ENCODE measurements around the gene HAUS3.

HAUS3 gene

GRCh38 chr4:2268357-2269205, 26.7 kb upstream of the HAUS3 start:
- H3K4me1 ChIP-seq (ENCODE audit: control insufficient read depth in 2 of 2, insufficient read depth in 1 of 2, low read depth in 1 of 2, low read length in 2 of 2), result peaks cover 8 to 13% of the 10 kb centered on the region in 2 donors

DNA sequence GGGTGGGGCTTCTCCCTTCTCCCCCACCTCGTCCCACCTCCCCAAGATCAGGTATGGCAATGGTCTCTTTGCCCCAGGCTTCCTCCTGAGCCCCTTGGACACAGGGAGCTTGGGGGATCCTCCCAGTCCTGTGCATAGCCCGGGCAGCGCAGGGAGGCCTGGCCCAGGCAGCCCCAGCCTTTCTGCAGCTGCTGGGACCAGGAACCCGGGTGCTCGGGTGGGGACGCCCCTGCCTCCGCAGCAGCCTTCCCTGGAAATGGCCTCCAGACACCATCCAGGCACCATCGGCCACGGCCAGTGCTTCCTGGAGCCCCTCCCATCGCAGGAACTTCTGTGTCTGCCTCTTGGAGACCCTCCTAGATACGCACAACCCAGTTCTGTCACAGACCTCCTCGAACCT, 25.9 kb upstream of the HAUS3 start:
- Histone ChIP-seq H2AK5ac (ENCODE audit: low read depth, low read length) (peak overlapping the region; percentile 92), H2AFZ (ENCODE audit: low read length) (no peak overlapping the region), H3K27ac (replicated peaks; ENCODE audit: low read length) (no peak overlapping the region), H3K4me2 (ENCODE audit: insufficient read depth, low read length, poor library complexity, severe bottlenecking) (no peak overlapping the region), H3K4me3 (ENCODE audit: low read length in 2 of 2) (no peak overlapping the region), H2BK15ac (ENCODE audit: low read length) (peak overlapping the region; percentile 99), H3K18ac (ENCODE audit: low read length) (peak overlapping the region; percentile 59), H3K4me1 (ENCODE audit: control insufficient read depth in 2 of 2, insufficient read depth in 1 of 2, low read depth in 1 of 2, low read length in 2 of 2) (peaks cover 11 to 17% of the 10 kb centered on the region in 2 donors), H3K23ac (ENCODE audit: low read depth, low read length, poor library complexity) (peak overlapping the region; percentile 80), H3K9me3 (replicated peaks in 1 of 2; ENCODE audit: control insufficient read depth in 2 of 2, insufficient read depth in 1 of 2, low read depth in 1 of 2, low read length in 2 of 2) (no peaks in the 10 kb centered on the region), H2BK12ac (ENCODE audit: low read length) (peak overlapping the region; percentile 73), H3K9ac (ENCODE audit: low read depth, low read length, poor library complexity) (no peak overlapping the region), H3K79me1 (ENCODE audit: low read depth, low read length) (peaks cover under 1% of the 10 kb centered on the region), H2BK120ac (ENCODE audit: low read depth, low read length) (no peak overlapping the region), H4K91ac (ENCODE audit: low read depth, low read length, poor library complexity) (peak overlapping the region; percentile 30), H3K27me3 (ENCODE audit: control insufficient read depth in 3 of 3, insufficient read depth in 3 of 3, low read depth in 1 of 3, low read length in 3 of 3) (peaks cover 0 to 62% (median 0%) of the 10 kb centered on the region in 3 experiments), H3K14ac (ENCODE audit: low read length) (peak overlapping the region; percentile 75), H3K4ac (ENCODE audit: low read length) (no peak overlapping the region), H2BK5ac (ENCODE audit: low read length) (peak overlapping the region; percentile 75), H4K8ac (ENCODE audit: low read depth, low read length) (peak overlapping the region; percentile 29), H3K36me3 (replicated peaks in 1 of 2; ENCODE audit: control insufficient read depth in 2 of 2, insufficient read depth in 2 of 2, low read length in 2 of 2) (no peaks in the 10 kb centered on the region)
- DNase-seq (ENCODE audit: low spot score), result no peak
- no CpG with 5 or more reads among the region's 12 CpGs for WGBS, 2 donors (ENCODE audit: extremely low coverage in 2 of 2, insufficient read length in 2 of 2, insufficient replicate concordance in 1 of 2)

More at GRCh38 chr4:2268357-2269205, 26.7 kb upstream of the HAUS3 start:
- Histone ChIP-seq H2AK5ac (ENCODE audit: low read depth, low read length) (peak overlapping the region; percentile 92), H2BK120ac (ENCODE audit: low read depth, low read length) (no peak overlapping the region), H3K27ac (replicated peaks; ENCODE audit: low read length) (no peak overlapping the region), H3K4ac (ENCODE audit: low read length) (peak overlapping the region; percentile 26), H3K79me1 (ENCODE audit: low read depth, low read length) (no peaks in the 10 kb centered on the region), H3K14ac (ENCODE audit: low read length) (peak overlapping the region; percentile 75), H3K4me3 (ENCODE audit: low read length in 2 of 2) (no peak overlapping the region), H2BK5ac (ENCODE audit: low read length) (peak overlapping the region; percentile 75), H3K23ac (ENCODE audit: low read depth, low read length, poor library complexity) (peak overlapping the region; percentile 13), H3K9ac (ENCODE audit: low read depth, low read length, poor library complexity) (peak overlapping the region; percentile 12), H3K4me2 (ENCODE audit: insufficient read depth, low read length, poor library complexity, severe bottlenecking) (no peak overlapping the region), H4K91ac (ENCODE audit: low read depth, low read length, poor library complexity) (no peak overlapping the region), H3K27me3 (ENCODE audit: control insufficient read depth in 3 of 3, insufficient read depth in 3 of 3, low read depth in 1 of 3, low read length in 3 of 3) (peaks cover 0 to 69% (median 0%) of the 10 kb centered on the region in 3 experiments), H2BK12ac (ENCODE audit: low read length) (peak overlapping the region; percentile 43), H2BK15ac (ENCODE audit: low read length) (peak overlapping the region; percentile 62), H4K8ac (ENCODE audit: low read depth, low read length) (no peak overlapping the region), H3K9me3 (replicated peaks in 1 of 2; ENCODE audit: control insufficient read depth in 2 of 2, insufficient read depth in 1 of 2, low read depth in 1 of 2, low read length in 2 of 2) (no peaks in the 10 kb centered on the region), H2AFZ (ENCODE audit: low read length) (peak overlapping the region; percentile 61), H3K18ac (ENCODE audit: low read length) (peak overlapping the region; percentile 89), H3K36me3 (replicated peaks in 1 of 2; ENCODE audit: control insufficient read depth in 2 of 2, insufficient read depth in 2 of 2, low read length in 2 of 2) (no peaks in the 10 kb centered on the region)
- DNase-seq (ENCODE audit: low spot score), result no peak
- no CpG with 5 or more reads among the region's 22 CpGs for WGBS, 2 donors (ENCODE audit: extremely low coverage in 2 of 2, insufficient read length in 2 of 2, insufficient replicate concordance in 1 of 2)

DNA sequence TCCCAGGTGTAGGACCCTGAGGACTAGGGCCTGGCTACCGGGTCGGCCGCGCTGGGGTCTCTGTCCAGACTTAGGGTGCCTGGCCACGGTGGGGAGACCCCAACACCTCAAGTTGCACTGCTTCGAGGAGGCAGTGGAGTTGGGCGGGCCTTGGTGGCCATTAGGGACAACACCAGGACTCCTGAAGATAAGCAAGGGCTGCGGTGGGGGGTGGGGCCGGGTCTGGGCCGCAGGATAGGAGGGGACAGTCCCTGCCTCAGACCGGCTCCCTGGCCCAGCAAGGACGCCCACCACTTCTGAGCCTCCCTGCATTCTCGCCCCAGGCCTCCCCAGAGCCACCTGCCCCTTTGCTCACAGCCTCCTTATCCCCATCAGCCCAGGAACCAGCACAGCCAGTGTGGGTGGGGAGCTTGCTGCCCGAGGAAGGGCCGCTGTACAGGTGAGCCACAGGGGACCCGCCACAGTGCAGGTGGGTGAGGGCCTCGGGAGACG, 25.4 kb upstream of the HAUS3 start:
- Histone ChIP-seq H2BK120ac (ENCODE audit: low read depth, low read length) (peak overlapping the region; percentile 50), H4K91ac (ENCODE audit: low read depth, low read length, poor library complexity) (peak overlapping the region; percentile 30), H3K23ac (ENCODE audit: low read depth, low read length, poor library complexity) (peak overlapping the region; percentile 80), H3K27me3 (ENCODE audit: control insufficient read depth in 3 of 3, insufficient read depth in 3 of 3, low read depth in 1 of 3, low read length in 3 of 3) (peaks cover 0 to 57% (median 0%) of the 10 kb centered on the region in 3 experiments), H3K4me2 (ENCODE audit: insufficient read depth, low read length, poor library complexity, severe bottlenecking) (no peak overlapping the region), H3K4me3 (ENCODE audit: low read length in 2 of 2) (no peak overlapping the region), H3K36me3 (replicated peaks in 1 of 2; ENCODE audit: control insufficient read depth in 2 of 2, insufficient read depth in 2 of 2, low read length in 2 of 2) (no peaks in the 10 kb centered on the region), H2BK15ac (ENCODE audit: low read length) (peak overlapping the region; percentile 99), H2BK5ac (ENCODE audit: low read length) (peak overlapping the region; percentile 75), H3K27ac (replicated peaks; ENCODE audit: low read length) (no peak overlapping the region), H2AFZ (ENCODE audit: low read length) (no peak overlapping the region), H3K9ac (ENCODE audit: low read depth, low read length, poor library complexity) (peak overlapping the region; percentile 16), H3K4me1 (ENCODE audit: control insufficient read depth in 2 of 2, insufficient read depth in 1 of 2, low read depth in 1 of 2, low read length in 2 of 2) (peaks cover 11 to 19% of the 10 kb centered on the region in 2 donors), H3K14ac (ENCODE audit: low read length) (peak overlapping the region; percentile 75), H2BK12ac (ENCODE audit: low read length) (peak overlapping the region; percentile 81), H4K8ac (ENCODE audit: low read depth, low read length) (peak overlapping the region; percentile 29), H3K9me3 (replicated peaks in 1 of 2; ENCODE audit: control insufficient read depth in 2 of 2, insufficient read depth in 1 of 2, low read depth in 1 of 2, low read length in 2 of 2) (no peaks in the 10 kb centered on the region), H2AK5ac (ENCODE audit: low read depth, low read length) (peak overlapping the region; percentile 92), H3K4ac (ENCODE audit: low read length) (no peak overlapping the region), H3K18ac (ENCODE audit: low read length) (peak overlapping the region; percentile 80), H3K79me1 (ENCODE audit: low read depth, low read length) (peaks cover 4% of the 10 kb centered on the region)
- no CpG with 5 or more reads among the region's 18 CpGs for WGBS, 2 donors (ENCODE audit: extremely low coverage in 2 of 2, insufficient read length in 2 of 2, insufficient replicate concordance in 1 of 2)
- DNase-seq (ENCODE audit: low spot score), result no peak

DNA sequence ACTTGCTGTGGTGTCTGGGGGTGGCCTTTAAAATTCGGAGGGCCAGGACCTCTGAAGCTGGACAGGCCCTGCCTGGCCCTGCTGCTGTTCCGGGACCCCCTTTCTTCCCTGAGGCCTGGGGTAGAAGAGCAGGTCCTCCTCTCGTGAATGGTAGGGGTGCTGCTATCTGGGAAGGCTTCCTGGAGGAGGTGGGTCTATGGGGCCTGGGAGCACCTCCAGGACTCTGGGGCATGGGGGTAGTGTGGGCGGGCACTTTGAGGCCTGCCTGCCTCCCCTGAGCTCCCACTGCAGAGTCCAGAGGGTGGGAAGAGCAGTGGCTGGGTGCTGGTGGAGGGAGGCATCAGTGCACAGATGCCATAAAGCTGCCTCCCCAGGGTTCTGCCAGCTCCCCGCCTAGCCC, 24.9 kb upstream of the HAUS3 start:
- H2BK120ac ChIP-seq (ENCODE audit: low read depth, low read length), result peak overlapping the region; percentile 50
- H3K4me2 ChIP-seq (ENCODE audit: insufficient read depth, low read length, poor library complexity, severe bottlenecking), result no peak overlapping the region
- WGBS, 2 donors (ENCODE audit: extremely low coverage in 2 of 2, insufficient read length in 2 of 2, insufficient replicate concordance in 1 of 2), result no CpG with 5 or more reads among the region's 5 CpGs
- no peak overlapping the region for H3K4me3 ChIP-seq (ENCODE audit: low read length in 2 of 2)
- H2AFZ ChIP-seq (ENCODE audit: low read length), result no peak overlapping the region
- H3K27ac ChIP-seq (replicated peaks; ENCODE audit: low read length), result no peak overlapping the region
- peaks cover 4% of the 10 kb centered on the region for H3K79me1 ChIP-seq (ENCODE audit: low read depth, low read length)
- no peak overlapping the region for H2BK5ac ChIP-seq (ENCODE audit: low read length)
- no peaks in the 10 kb centered on the region for H3K36me3 ChIP-seq (replicated peaks in 1 of 2; ENCODE audit: control insufficient read depth in 2 of 2, insufficient read depth in 2 of 2, low read length in 2 of 2)
- peaks cover 0 to 52% (median 0%) of the 10 kb centered on the region in 3 experiments for H3K27me3 ChIP-seq (ENCODE audit: control insufficient read depth in 3 of 3, insufficient read depth in 3 of 3, low read depth in 1 of 3, low read length in 3 of 3)
- peak overlapping the region; percentile 90 for H3K23ac ChIP-seq (ENCODE audit: low read depth, low read length, poor library complexity)
- peak overlapping the region; percentile 92 for H2AK5ac ChIP-seq (ENCODE audit: low read depth, low read length)
- H3K9ac ChIP-seq (ENCODE audit: low read depth, low read length, poor library complexity), result peak overlapping the region; percentile 16
- H2BK12ac ChIP-seq (ENCODE audit: low read length), result peak overlapping the region; percentile 81
- no peak overlapping the region for H4K91ac ChIP-seq (ENCODE audit: low read depth, low read length, poor library complexity)
- H3K18ac ChIP-seq (ENCODE audit: low read length), result peak overlapping the region; percentile 80
- H4K8ac ChIP-seq (ENCODE audit: low read depth, low read length), result no peak overlapping the region
- peaks cover 11 to 19% of the 10 kb centered on the region in 2 donors for H3K4me1 ChIP-seq (ENCODE audit: control insufficient read depth in 2 of 2, insufficient read depth in 1 of 2, low read depth in 1 of 2, low read length in 2 of 2)
- peak overlapping the region; percentile 71 for H3K14ac ChIP-seq (ENCODE audit: low read length)
- H3K4ac ChIP-seq (ENCODE audit: low read length), result no peak overlapping the region
- no peaks in the 10 kb centered on the region for H3K9me3 ChIP-seq (replicated peaks in 1 of 2; ENCODE audit: control insufficient read depth in 2 of 2, insufficient read depth in 1 of 2, low read depth in 1 of 2, low read length in 2 of 2)
- H2BK15ac ChIP-seq (ENCODE audit: low read length), result peak overlapping the region; percentile 99
- DNase-seq (ENCODE audit: low spot score), result no peak

All from neuronal stem cell (in vitro differentiated cells).